Activated T-cell treated with anti-CD3 and anti-CD28 coated beads for 1 hour (primary cell): ENCODE data around the gene GPATCH1.
"Not testable (repeated sequence)": the region's sequence is repeated elsewhere in the genome, so short reads cannot be mapped to it uniquely, and the experiment has no call there.

Experiments
- DNase-seq: peaks from one replicate; pipeline ENCODE4 v3.0.0-alpha.2; 2020; ENCODE audit warnings: low read depth

Gene GPATCH1

DNA sequence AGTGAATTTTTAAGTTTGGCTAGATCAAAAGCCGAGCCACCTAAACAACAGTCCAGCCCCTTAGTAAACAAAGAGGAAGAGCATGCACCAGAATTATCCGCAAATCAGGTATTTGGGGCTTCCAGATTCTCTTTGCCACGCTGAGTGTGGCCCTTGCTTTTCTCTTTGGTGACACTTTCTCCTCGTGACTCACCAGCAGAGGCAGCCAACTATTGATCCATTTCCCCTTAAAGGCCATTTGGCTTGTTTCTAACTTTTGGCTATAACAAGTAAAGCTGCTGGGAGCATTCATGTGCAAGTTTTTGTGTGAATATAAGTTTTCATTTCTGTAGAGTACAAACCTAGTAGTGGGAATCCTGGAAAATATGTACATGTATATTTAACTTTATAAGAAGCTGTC lies 33.3 kb downstream of the GPATCH1 start:
- DNase-seq: no peak

DNA sequence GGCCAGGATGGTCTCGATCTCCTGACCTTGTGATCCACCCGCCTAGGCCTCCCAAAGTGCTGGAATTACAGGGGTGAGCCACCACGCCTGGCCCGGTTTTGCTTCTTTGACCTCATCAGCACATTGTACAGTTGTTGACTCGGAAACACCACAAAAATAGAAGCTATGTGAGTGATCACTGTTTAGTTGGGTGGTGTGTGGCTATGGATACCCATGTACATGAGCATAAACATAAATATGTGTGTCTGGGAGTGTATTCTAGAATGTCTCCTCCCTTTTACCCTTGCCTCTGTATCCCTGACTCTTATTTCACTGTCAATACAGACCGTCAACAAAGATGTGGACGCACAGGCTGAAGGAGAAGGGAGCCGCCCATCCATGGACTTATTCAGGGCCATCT lies 36.5 kb downstream of the GPATCH1 start:
- DNase-seq: no peak

DNA sequence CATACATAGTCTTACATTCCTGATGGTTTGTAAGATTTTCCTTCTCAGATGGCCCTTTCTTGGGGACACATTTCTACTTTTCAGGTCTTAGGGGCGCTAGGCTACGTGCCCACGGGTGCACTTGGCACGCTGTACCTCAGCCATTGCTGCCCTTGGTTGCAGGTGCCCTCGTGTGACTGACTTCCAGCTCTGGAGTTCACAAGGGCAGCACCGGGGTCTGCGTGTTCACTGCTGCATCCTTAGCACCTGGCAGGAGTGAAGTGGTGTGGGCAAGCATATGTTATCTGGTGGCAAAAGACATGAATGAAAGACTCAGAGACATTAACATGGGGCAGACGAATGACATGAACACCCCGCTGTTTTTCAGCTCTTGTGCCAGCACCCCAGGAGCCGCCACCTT lies 37.7 kb downstream of the GPATCH1 start:
- DNase-seq: no peak

DNA sequence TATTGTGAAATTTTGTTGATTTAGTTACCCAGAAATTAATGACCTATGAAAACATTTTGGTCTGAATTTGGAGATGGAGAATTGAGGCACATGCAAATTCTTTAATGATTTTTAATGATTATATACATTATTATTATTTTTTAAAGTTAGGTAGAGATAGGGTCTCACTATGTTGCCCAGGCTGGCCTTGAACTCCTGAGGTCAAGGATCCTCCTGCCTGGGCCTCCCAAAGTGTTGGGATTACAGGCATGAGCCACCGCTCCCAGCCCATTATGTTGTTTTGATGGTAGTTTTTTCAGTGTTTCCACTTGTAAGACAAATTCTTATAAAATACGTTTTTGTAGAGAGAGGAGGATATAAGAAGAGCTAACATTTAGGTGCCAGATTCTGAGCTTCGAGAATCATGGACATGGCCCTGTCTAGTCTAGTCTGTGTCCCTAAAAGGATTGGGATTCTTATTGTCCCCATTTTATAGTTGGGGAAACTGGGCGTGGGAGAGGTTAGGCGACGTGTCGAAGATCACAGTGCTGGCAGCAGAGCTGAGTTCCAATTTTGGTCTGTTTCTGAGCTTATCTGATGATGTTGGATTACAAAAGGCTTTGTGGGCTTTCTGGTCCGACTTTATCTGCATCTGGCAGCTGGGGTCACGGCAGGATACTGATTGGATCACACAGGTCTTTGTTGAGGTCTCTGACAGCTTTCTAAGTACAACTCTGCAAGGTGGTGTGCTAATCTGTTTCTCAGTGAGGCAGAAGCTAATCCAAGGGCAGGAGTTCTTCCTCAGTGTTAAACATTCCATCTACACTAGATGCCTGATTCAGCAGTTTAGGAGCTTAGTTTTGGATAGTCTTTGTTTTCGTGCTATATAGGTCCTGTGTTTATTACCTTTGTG lies 43.5 kb downstream of the GPATCH1 start:
- DNase-seq: no peak

DNA sequence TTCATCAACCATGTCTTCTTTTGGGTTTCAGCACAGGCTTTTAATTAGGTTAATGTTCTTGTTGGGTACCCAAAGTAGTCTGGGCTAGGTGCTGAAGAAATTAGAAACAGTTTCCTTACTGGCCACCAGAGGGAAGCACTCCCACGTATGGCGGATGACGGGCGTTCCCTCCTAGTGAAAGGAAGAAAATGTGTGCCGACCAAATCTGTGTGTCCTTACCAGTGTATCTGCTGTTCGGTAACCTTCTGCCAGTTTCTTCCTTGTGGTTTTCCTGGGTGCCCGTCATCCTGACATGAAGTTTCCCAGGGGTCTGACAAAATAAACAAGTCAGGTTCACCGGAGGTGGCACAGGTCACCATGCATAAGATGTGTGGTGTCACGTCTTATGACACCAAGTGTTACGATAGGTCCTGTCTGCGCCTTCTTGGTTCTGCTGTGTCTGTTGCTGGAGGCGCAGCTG lies 45.0 kb downstream of the GPATCH1 start:
- DNase-seq: peak; percentile 38

DNA sequence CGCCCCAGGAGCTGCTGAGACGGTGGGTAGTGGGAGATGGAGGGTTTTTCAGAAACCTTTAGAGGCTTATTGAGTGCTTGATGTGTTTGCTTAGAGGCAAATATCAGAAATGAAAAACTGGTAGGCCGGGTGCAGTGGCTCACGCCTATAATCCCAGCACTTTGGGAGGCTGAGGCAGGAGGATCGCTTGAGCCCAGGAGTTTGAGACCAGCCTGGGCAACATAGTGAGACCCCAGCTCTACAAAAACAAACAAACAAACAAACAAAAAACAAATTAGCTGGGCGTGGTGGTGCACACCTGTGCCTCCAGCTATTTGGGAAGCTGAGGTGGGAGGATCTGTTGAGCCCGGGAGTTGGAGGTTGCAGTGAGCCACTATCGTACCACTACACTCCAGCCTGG lies 45.7 kb downstream of the GPATCH1 start:
- not testable (repeated sequence) for DNase-seq

DNA sequence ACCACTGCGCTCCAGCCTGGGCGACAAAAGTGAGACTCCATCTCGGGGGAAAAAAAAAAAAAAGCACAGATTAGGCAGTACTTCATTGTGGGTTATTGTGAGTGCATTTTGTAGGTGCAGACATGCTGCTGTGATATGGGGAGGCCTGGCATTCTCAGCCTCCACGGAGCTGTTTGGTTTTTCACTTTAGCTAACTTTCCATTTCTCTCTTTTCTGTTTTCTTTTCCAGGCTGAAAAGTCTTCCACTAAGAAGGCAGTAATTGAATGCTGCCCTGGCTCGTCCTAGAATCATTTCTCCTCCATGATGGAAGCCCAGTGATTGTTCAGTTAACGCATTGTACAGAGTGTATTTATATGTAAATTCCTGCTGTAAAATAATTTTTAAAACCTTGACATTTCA lies 48.9 kb downstream of the GPATCH1 start:
- DNase-seq: no peak

DNA sequence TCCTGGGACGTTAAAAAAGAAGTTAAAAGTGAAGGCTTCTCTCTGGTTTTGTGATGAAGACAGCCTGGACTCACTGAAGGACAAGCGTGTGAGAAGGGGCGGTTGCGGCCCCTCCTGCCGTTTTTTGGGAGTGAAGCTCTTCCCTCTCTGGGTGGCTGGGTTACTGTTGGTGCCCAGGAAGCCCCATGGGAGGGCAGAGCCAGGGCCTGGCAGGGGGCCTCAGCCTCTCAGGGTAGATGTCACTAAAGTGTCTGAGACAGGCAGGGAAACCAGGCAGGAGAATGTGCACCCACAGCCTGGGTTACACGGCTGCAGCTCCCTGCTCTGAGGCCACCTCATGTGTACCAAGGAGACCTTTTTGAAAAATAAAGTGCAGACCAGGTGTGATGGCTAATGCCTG lies 49.5 kb downstream of the GPATCH1 start:
- no peak for DNase-seq

DNA sequence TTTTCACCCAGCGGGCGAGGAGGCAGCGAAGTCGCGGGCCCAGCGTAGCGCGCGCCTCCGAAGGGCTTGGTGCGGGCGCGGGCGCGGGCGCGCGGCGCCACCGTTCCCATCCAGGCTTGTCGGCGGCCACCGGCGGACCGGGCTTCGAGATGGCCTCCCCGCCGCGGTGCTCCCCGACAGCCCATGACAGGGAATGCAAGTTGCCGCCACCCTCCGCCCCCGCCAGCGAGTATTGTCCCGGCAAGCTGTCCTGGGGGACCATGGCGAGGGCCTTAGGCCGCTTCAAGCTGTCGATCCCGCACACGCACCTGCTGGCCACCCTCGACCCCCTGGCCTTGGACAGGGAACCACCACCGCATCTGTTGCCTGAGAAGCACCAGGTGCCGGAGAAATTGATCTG lies 51.0 kb downstream of the GPATCH1 start, which contains the start of gene WDR88:
TSS of gene WDR88 (plus strand) at position 94 of the 400 bp plus-strand sequence. CDS start at position 150, 56 bp downstream.
- DNase-seq: no peak

DNA sequence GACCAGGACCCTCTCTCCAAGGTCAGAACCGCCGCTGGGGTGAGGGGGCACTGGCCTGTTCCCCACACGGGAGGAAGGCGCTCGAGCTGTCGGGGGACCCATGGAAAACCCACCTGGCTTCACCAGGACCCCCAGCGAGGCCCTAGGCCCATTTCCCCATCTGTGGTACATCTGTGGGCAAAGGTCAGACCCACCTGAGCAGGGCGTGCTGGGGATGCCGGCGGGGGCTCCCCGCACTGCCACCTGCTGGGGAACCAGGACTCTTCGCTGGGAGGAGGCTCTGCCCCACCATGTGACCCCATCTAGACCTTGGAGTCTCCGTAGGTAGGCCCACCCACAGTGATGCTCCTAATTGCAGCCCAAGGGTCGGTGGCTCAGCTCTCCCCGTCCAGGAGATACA lies 51.4 kb downstream of the GPATCH1 start:
- no peak for DNase-seq

DNA sequence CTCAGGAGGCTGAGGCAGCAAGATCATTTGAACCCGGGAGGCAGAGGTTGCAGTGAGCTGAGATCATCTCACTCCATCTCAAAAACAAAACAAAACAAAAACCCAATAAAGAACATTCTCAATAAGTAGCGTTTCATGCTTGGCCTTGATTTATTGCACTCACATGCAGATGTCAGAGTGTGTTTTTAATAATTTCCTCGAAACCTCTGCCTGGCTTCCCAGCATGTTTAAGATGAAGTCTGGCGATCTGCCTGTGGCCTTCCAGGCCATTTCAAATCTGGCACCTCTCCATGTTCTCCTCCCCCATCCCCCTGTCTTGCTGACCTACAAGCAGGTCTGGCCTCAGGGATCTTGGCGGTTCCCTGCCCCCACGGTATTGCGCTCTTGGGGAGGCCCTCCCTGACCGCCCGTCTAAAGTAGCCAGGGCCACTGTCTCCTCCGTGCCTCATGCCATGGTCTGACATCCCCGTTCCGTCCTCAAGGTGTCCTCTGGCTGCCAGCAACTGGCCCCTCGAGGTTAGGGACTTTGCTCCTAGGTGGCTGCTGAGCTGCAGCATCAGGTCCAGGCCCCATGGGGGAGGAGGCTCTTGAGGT lies 52.6 kb downstream of the GPATCH1 start:
- no peak for DNase-seq

DNA sequence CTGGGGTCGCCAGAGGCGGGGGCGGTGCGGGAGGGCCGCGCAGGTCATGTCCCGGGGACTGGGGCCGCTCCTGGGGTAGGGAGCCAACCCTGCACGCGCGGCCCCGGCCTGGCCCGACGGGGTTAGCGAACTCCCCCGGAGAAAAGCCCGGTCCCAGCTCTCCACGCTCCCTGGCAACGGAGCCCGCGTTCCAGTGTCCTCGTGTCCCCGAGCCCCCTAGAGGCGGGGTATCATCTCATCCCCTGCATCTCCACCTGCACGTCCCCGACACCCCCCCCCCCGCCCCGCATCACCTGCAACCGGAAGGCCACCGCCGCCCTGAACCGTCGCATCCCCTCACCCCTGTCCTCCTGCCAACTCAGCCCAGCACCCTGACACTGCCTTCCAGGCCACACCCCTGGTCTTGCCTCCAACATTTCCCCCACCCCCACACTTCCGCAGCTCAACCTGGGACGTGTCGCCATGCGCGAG lies 53.6 kb downstream of the GPATCH1 start:
- DNase-seq: peak; percentile 14

DNA sequence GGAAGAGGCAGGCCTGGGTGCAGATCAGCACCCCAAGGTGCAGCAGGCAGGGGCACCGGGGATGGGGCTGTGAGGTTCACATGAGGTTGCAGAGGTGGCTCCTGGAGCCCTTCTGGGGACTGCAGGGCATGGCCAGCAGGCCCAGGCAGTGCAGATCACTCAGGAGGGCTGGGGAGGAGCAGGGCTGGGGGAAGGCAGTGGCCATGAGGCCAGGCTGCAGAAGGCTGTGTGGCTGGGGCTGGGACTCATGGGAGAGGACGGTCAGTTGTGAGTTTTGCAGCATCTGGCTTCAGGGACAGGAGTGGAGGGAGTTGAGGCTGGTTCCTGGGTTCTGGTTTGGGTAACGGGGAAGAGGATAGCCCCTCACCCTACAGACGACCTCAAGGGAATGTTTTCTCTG lies 58.2 kb downstream of the GPATCH1 start:
- no peak for DNase-seq

DNA sequence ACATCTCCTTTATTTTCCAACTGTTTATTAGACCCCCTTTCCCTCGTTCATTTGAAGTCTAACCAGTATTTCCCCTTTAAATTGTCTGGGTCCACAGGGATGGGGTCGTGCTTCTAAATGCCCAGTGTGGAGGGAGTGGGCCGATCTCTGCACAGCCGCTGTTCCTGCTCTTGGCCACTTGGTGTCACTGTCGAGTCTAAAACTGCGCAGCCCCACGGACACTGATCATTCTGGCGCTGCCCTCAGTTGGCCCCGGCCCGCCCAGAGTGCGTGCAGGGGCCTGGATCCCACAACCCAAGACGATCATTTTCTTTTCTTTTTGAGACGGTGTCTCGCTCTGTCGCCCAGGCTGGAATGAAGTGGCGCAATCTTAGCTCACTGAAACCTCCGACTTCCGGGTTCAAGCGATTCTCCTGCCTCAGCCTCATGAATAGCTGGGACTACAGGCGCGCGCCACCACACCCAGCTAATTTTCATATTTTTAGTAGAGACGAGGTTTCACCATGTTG lies 63.0 kb downstream of the GPATCH1 start:
- DNase-seq: peak; percentile 36

DNA sequence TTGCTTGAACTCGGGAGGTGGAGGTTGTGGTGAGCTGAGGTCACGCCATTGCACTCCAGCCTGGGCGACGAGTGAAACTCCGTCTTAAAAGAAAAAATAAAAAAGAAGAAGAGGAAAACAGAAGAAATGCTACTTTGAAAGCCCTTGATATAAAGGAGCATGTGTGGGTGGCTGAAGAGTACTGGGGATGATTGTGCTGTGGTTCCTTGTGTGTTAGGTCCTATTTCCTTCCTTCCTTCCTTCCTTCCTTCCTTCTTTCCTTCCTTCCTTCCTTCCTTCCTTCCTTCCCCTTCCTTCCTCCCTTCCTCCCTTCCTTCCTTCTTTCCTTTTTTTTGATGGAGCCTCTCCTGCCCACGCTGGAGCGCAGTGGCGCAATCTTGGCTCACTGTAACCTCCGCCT lies 65.2 kb downstream of the GPATCH1 start:
- DNase-seq: no peak

DNA sequence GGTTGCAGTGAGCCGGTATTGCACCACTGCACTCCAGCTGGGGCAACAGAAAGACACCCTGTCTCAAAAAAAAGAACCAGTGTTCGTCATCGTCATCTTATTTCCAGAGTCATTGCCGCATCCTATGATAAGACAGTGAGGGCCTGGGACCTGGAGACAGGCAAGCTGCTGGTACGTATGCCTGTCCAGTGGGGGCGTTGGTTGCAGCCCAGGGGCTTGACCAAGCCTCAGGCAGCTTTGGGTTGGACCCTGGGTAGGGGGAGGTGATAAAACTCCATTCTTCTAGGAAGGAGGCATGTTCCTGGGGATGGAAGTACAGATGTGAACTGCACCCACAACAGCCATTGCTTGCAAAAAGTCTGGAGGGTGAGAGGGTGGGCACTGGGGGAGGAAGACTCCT lies 66.6 kb downstream of the GPATCH1 start:
- DNase-seq: no peak

DNA sequence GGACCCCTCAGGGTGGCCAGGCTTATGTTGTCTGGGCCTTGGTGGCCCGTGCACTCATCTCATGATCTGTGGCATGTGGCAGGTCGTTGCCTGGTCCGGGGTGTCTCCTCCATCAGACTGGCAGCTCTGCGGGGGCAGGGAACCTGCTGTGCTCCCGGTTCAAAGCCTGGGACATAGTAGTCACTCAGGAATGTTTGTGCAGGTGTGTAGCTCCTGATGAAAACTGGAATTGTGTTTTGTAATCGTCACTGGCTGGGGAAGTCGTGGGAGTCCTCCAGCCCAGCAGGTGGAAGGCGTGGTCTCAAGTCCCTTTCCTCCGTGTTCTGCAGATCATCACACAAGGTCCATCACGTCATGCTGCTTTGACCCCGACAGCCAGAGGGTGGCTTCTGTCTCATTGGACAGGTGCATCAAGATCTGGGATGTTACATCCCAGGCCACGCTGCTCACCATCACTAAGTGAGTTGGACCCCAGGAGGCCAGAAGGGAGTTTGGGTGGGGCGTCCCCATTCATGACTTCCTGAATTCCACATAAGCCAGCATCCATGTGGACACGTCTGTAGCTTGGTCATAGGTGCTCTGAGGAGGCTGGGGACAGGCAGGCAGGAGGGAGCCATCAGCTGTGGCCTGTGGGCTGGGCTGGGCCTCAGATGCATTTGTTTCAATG lies 70.0 kb downstream of the GPATCH1 start:
- no peak for DNase-seq

DNA sequence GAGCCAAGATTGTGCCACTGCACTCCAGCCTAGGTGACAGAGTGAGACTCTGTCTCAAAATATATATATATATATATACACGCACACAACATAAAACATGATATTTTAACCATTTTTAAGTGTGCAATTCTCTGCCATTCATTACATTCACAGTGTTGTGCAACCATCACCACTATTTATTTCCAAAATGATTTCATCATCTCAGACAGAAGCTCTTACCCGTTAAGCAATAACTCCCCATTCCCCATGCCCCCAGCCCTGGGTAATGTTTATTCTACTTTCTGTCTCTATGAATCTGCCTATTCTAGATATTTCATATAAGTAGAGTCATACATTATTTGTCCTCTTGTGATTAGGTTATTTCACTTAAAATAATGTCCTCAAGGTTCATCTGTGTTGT lies 71.2 kb downstream of the GPATCH1 start:
- DNase-seq: no peak

DNA sequence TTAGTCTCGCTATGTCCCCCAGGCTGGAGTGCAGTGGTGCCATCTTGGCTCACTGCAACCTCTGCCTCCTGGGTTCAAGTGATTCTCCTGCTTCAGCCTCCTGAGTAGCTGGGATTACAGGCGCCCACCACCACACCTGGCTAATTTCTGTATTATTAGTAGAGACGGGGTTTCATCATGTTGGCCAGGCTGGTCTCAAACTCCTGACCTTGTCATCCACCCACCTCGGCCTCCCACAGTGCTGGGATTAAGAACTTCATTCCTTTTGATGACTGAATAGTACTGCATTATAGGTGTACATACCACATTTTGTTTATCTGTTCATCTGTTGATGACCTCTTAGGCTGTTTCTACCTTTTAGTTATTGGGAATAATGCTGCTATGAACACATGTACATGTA lies 71.6 kb downstream of the GPATCH1 start:
- not testable (repeated sequence) for DNase-seq

DNA sequence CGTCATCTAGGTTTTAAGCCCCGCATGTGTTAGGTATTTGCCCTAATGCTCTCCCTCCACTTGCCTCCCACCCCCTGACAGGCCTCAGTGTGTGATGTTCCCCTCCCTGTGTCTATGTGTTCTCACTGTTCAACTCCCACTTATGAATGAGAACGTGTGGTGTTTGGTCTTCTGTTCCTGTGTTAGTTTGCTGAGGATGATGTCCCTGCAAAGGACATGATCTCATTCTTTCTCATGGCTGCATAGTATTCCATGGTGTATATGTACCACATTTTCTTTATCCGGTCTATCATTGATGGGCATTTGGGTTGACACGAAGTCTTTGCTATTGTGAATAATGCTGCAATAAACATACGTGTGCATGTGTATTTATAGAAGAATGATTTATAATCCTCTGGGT lies 73.3 kb downstream of the GPATCH1 start:
- not testable (repeated sequence) for DNase-seq

DNA sequence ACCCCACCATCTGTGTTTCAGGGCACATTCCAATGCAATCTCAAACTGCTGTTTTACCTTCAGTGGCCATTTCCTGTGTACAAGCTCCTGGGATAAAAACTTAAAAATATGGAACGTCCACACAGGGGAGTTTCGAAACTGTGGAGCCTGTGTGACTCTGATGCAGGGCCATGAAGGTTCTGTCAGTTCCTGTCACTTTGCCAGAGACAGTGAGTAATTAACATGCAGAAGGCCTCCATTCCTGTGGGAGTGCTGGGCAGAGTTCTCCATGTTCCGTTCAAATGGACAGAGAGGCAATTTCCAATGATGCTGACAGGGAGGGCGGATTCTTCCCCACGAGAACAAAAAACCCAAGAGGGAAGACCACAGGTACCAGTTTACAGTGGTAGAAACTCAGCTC lies 75.4 kb downstream of the GPATCH1 start:
- no peak for DNase-seq

DNA sequence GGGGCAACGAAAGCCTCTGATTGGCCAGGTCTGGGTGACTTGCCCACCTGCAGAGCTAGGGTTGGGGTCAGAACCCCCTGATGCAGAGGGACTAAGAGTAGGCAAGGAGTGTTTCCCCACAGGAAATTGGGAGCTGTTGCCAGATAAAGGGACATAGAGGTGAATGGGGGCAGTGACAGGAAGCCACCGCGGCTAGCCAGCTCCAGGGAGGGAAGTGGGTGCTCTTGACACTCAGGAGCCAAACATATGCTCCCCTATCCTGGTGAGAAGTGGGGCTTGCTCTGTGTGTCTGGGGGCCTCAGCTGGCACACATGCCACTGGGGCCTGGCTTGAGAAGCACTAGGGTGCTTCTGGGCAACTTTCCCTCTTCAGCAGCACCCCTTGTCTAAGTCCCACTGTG lies 76.9 kb downstream of the GPATCH1 start:
- no peak for DNase-seq

DNA sequence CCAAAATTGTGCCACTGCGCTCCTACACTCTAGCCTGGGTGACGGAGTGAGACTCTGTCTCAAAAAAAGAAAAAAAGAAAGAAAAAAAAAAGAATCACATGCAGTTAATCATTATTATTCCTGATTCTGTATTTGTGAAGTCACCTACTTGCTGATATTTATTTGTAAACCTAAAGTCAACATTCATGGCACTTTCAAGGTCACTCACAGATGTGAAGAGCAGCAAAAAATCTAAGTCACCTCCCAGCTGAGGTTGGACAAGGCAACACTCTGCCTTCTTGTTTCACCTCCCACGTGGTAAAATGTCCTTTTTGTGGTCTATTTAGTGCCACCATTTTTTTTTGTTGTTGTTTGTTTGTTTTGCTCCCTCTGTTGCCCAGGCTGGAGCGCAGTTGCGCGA lies 77.4 kb downstream of the GPATCH1 start:
- DNase-seq: no peak
